ENCODE data around the gene RIMBP3C.

DNA sequence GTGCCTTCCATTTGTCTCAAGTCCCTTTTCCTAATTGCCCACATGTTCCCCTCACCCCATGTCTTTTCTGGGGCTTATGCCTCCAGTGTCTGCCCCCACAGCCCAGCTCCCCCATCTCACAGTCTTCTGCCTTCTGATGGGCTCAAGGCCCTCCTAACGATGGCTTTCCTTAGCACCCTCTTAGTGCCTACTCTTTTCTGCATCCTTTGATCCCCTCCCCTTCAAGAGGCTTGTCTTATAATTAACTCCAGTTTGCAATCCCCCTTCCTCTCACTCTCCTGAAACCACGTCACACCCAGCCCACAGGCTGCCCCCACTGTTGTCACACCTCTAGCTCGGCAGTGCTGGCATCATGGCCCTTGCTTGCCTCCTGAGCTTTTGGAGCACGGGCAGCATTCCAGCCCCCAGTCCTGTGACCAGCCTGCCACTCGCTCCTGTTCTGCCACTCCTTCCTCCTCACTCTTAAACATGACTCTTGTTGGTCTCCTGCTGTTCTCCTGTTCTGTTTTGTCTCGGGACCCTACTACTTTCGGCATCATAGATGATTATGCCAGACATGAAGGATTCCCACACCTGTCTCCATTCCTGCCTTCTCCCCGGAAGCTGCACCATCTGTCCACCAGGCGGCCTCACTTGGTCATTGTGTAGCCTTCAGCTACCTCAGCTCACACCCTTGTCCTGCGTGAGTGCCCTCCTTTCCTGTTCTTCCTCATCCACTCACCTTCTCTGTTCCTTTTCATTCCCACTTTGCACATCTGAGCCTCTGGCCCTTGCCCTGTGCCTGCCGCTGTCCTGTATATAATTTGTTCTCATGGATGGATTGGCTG, 42.4 kb upstream of the RIMBP3C start:
- TF ChIP-seq, protein P1, sequence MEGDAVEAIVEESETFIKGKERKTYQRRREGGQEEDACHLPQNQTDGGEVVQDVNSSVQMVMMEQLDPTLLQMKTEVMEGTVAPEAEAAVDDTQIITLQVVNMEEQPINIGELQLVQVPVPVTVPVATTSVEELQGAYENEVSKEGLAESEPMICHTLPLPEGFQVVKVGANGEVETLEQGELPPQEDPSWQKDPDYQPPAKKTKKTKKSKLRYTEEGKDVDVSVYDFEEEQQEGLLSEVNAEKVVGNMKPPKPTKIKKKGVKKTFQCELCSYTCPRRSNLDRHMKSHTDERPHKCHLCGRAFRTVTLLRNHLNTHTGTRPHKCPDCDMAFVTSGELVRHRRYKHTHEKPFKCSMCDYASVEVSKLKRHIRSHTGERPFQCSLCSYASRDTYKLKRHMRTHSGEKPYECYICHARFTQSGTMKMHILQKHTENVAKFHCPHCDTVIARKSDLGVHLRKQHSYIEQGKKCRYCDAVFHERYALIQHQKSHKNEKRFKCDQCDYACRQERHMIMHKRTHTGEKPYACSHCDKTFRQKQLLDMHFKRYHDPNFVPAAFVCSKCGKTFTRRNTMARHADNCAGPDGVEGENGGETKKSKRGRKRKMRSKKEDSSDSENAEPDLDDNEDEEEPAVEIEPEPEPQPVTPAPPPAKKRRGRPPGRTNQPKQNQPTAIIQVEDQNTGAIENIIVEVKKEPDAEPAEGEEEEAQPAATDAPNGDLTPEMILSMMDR (conservative IDR thresholded peaks at IDR 0.05; ENCODE audit: low read length), result peak; percentile 30; the same call in 1 of the 2 replicates
- TF ChIP-seq EZH2phosphoT487 (IDR thresholded peaks at IDR 0.05; ENCODE audit: borderline replicate concordance), result no peak

All from Loucy (cell line).